COLO668 (cell line): ENCODE data around the gene ZNF362.

Experiments
- DNase-seq: peaks from one replicate; lab custom pipeline; 2025; ENCODE audit not compliant: unreplicated experiment; lab: John Stamatoyannopoulos, UW

Gene ZNF362

DNA sequence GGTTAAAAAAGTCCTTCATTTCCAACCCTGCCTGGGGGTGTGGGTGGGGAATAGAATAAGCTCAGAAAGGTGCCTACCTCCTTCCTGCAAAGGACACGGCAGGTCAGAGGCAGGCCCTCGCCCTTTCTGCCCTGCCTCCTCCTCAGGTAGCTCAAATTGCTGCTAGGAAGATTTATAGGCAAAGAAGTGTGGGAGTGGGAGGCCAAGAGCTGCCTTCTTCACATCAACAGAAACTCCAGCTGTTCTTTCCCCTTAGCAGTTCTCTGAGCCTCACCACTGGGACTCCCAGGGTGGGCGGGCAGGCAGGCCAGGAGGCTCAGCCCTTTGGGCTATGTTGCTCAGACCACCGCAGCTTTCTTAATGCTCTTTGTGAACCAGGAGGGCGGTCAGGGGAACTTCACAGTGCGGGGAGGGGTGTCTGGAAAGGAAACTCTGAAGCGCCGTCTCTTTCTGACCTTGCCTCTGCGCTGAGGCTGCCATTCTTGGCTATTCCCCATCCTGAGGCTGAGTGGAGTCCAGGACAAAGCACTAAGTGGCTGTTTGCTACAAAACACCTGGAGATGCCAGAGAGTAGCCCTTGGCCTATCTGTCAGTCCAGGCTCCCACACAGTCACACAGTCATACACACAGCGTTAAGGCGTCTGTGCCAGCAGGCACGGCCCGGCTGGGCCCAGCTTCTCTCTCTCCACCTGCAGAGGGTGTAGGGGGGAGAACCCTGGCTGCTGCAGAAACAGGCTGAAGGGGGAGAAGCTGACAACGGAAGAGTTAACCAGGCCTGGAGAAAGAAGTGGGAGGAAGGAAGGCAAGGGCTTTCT is 67.6 kb downstream of the ZNF362 start:
- no peak for DNase-seq

DNA sequence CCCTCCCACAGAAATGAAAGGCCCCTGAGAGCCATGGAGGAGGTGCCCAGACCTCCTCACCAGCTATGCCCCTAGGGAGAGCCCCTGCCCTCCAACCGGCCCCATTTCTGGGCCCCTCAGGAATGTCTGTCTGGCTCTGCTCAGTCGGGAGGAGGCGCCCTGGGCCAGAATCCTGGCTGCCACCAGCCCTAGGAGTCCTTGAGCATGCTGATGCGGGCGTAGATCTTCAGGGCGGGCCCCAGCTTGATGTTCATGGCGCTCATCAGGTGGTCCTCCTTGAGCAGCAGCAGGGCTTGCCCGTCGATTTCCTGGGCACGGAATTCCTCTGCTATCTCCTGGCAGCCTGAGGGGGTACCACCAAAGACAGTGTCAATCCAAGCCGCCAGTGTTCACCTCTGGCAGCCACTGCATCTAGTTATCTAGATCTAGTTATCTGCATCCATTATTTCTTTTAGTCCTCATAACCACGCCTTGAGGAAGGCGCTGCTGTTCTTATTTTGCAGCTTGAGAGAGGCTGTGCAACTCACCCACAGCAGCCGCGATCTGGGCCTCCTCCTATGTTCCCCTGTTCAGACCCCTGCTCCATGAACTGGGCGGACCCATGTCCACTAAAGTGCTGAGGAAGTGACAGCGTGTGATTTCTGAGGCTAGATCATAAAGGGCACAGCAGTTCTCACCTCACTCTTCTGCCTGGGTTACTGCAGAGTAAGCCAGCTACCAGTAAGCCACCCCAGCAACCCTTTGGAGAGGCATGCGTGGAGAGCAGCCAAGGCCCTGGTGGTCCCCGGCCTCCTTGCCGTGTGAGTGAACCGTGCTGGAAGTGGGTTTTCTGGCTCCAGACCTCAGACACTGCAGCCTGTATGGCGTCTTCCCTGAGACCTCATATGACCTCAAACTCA is 68.6 kb downstream of the ZNF362 start:
- no peak for DNase-seq

DNA sequence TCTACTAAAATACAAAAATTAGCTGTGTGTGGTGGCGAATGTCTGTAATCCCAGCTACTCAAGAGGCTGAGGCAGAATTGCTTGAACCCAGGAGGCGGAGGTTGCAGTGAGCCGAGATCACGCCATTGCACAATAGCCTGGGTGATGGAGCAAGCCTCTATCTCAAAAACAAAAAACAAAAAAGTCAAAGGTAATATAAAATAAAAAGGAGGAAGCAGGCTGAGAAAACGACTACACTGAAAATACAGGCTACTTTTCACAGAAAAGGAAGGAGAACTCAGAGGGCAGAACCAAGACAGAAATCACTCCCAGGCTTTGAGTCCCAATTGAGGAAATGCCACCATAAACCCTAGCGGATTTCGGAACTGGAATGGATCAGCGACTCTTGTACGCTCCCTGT is 70.5 kb downstream of the ZNF362 start:
- no peak for DNase-seq

DNA sequence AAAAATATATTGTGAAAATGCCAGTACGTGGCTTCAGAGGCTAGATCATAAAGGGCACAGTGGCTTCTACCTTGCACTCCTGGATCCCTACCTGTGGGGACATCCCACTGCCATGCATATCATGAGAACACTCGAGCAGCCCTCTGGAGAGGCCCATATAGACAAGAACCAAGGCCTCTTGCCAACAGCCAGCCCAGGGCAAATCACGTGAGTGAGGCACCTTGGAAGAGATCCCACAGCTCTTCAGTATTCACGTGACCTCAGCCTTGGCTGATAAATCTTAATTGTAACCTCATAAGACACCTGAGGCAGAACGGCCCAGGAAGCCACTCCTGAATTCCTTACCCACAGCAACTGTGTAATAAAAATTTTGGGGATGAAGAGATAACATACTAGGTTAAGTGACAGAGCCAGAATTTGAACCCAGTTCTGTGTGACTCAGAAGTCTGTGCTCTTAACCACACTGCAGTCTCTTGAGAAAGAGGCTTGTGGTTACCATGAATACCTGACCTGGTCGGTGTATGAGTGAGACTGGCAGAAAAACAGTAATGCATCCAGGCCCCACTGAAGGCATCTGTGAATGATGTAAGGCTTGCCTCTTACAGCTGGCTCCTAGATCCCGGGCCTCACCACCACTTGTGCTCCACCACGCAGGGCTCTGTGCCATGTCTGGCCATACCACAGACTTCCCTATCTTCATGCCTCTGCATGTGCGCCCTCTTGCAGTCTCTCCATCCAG is 71.5 kb downstream of the ZNF362 start:
- no peak for DNase-seq

DNA sequence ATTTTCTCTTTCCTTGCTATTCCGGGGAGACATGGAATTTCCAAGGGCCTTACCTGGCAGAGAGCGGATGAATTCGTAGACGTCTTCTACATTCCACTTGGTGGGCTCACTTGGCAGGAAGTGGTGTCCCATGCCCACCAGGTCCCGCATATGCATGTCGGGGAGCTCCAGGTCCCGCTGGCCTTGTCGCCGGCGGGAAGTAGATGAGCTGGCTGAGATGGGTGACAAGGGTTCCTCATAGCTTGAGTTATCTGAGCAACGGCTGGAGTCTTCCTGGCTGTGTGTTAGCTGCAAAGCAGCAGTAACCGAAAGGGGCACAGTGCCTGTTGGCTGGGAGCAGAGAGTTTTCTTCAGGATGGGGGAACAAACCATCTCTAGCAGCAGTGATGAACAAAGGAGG is 72.5 kb downstream of the ZNF362 start:
- DNase-seq = no peak

DNA sequence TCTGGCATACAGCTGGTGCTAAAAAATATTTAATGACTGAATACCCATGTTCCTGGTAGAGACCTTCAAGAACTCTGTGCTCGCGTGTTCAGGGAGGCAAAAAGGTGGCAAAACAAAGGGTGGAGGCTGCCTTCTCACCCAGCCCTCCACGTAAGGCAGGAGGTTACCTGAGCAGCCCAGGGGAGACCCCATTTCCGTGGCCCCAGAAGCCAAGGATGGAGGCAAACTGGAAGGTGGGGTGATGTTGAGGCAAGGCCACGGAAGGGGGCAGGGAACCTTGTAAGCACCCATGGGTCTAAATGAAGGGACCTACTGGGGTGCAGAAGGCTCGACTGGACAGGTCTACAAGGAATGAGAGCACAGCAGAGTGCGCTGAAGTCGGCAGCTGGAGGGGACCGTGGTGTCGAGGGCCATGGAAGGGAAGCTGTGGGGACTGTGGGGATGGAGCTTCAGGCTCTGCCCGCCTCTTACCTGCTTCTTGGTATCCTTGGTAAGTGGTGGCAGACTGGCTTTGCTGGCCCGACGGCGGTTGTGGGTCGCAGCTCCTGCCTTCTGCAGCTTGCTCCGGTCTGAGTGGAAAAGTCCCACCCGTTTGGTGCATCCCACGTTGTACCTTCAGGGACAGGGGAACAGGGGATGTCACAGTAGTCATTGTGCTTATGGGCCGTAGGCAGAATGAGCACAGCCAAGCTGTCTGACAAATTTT is 73.5 kb downstream of the ZNF362 start:
- DNase-seq = no peak

DNA sequence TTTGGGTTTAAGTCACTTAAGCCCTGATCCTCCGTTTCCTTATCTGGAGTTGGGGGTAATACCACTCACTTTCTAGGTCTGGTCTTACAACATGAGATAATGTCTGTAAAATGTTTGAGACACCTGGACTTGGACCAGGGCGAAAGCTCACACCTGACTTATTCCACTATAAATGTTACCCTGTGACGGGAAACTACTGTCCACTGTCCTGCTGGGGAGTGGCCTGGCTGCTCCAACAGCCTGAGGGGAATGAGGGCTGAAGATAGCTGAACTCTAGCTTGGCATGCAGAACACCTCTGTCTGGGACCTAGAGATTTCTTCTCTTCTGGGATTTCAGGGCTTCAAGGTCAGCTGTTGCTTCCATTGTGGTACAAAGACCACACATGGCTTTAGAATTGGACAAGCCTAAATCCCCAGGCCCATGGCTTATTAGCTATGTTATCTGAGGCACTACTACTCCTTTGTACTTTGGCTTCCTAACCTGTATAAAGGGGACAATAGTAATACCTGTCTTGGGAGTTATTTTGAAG is 74.1 kb downstream of the ZNF362 start:
- DNase-seq = no peak

DNA sequence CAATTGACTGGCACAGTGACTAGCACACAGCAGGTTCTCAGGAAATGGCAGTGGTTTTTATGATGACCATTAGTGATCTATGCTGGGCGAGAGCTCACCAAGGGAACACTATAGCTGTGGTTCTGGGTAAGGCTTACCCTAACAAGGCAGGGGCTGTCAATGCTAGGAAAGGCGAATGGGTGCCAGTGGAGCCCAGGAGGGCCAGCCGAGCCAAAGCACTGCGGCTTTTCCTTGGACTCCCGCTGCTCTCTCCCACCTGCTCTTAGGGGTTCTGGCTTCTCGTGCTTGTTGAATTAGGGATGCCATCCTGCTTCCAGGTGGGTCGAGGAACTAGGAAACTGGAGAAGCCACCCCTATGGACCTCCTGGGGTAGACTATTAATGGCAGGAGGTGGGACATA is 74.6 kb downstream of the ZNF362 start:
- no peak for DNase-seq

DNA sequence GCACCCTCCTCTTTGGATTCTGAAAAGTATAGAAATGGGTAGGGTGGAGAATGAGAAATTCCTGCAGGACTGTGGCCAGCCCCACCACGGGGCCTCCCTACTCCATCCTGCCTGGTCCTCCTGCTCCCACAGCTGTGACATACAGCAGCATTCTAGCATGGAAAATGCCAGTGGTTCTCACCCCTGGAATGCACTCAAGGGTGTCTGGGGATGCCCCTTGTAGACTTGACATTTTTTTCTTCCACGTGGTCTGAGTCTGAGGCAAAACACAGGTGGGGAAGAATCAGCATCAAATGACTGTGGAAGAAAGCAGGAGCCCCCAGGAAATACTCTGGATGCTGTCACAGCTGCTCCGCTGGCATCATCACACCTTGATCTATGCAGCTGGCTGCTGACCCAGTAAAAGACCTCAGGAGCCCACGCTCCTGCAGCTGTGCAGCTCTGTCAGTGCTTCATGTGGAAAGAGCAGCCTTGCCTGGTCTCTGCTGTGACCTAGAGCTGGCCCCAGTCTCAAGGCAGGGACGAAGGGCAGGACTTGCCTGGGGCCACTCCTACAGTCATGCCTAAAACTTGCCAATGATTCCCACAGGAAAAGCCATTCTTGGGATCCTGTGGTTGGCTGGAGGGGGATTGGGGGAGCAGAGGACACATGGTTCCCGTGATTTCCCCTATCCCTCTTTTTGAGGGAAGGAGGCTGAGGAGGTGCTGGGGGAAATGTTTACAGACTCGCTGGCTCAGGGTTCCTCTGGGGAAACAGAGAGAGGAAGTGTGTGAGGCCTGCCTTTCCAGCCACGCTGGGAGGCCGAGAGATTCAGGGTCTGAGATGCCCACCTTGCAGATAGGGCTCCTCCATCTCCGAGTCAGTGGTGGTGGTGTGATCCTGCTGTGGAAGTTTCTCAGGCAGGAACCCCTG is 75.4 kb downstream of the ZNF362 start:
- no peak for DNase-seq

DNA sequence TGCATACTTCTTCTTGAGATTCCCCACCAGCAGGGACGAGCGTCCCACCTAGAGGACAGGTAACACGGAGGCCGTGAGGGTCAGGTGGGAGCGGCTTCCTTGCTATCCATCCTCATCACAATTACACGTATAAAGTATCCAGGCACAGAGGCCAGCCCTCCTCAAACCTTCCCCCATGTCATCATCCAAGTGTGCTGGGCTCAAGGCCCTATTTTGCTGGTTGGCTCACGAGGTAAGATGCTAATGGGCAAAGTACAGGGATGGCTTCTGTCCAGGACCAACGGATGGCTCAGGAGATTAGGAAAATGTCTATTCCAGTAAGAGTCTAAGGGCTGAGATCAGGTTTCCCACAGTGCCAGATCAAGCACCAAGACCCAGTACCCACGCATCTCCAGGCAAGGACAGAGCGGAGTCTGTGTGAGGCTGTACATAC is 76.1 kb downstream of the ZNF362 start:
- no peak for DNase-seq

DNA sequence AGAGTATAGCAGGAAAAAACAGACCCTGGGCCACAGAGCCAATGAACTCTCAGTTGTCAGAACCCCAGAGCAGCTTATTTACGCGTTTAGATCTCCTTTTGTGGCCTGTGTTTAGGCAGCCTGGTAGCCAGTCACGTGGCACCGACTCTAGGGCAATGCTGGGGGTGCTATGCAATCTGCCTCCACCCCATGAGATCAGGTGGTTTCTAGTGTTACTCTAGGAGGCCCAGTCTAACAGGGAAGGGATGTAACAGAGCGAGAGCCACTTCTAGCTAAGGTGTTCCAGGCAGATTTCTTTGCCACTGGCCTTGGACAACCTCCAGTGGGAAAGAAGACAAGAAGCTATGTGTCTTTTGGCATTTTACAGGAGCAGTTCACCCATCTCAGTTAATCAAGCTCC is 76.6 kb downstream of the ZNF362 start:
- no peak for DNase-seq

DNA sequence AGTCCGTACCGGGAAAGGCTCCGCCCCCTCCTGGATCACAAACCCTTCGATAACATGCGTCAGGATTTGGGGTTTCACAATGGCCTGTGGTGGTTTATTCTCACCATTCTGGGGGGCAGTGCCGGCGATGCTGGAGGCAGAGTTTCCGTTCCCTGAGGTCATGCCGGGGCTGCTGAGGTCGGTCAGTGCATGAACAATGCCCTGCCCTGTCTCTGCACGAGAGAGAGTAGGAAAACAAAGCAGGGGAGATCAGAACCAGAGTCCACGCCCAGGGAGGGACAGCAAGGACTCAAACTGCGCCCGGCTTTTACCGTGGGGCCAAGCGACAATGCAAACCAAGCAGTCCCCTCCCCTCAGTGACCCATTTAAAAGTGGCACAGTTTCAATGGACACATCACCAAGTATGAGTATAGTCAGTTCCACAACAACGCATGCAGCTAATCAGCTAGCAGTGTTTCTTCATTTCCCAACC is 77.8 kb downstream of the ZNF362 start:
- no peak for DNase-seq

DNA sequence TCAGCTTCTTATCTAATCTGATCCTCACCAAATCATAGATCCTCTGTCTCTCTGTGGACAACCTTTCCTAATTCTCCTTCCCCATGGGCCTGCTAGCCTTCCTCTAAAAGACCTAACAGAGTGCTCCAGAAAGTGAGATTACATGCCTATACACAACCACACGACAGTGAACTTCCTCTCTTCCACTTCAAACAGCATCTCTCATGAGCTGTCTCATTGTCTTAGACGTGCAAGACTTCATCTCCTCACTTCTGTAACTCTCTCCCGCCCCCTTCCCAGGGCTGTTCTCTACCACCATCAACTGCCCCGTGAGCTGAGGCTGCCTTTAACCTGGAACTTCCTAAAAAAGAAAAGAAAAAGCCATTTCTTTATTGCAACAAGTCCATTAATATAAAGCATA is 78.7 kb downstream of the ZNF362 start:
- no peak for DNase-seq

DNA sequence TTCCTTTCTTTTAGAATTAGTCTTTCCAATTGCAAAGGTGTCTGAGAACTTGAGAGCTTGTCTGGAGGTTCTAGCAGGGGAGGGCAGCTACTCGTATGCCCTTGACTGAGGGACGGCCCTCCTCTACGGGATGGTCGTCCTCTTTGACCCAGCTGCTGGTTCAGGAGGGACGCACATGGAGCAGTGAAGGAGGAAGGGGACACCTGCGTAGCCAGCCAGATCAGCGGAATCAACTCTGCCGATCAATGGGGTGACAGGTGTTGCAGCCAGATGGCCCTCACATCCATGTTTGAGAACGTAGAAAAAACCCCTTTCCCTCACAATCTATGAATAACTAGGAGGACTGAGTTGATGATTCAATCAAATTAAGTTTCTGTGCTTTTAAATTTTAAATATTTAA is 80.3 kb downstream of the ZNF362 start:
- peak; percentile 89 for DNase-seq

DNA sequence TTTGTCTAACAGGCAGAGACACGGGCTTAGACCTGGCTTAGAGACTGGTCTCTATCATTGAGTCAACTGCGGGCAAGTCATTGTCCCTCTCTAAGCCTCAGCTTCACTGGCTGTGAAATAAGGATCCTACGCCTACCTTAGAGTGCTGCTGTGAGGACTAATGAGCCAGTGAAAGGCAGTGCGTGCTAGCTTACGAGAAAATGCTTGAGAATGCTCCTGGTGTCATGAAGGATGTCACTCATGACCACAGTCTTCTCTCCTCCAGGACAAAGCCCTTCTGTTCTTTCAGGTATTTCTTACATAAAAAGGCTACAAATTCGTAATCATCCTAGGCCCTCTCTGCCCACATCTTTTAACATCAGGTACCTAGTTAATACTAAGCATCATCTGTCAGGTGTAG is 81.1 kb downstream of the ZNF362 start:
- DNase-seq = no peak

DNA sequence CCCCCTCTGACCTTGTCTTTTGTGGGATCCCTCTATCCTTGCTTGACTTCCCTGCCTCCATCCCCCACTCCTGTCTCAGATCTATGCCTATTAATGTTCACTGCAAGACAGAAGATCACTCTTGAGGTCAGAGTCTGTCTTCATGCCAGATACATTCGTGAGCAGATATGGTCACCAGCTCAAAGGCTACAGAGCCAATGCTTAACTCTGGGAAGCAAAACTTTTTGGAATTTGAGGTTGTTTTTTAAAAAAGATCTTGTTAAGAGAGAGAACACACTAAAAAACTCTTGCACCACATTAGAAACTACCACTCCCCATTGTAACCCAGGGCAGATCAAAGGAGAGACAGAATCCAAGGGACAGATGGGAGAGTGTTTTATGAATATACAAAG is 81.8 kb downstream of the ZNF362 start:
- DNase-seq = no peak

DNA sequence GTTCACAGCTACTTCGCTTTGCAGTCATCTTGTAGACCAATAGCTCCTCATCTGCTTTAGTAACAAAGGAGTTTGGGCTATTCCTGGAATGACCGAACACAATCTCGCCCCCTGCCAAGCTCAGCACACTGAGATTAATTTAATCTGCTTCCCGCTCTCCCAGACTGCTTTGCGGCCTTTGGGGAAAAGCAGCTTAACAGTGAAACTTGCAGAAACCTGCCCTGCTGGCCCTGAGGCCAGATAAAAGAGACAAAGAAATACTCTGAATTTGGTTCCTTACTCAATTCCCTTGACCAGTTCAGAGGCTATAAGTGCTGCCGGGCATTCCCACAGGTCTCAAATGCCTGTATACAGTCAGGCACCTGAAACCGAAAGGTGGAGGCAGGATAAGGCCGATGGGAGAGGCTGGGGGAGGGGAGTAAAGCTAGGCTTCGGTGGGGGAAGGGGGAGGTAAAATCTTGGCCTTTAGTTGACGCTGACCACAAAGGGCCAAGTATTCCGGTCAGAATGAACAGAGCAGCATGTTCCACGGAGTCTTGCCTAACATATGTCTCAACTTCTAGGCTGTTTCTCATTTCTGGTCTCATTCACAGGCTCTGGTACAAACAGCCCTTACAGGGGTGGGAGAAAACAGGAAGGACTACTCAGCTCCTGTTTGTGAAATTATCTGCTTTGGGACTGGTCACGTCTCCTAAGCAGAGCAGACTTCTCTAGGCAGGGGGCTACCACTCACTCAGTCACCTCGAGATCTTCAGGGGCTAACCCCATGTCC is 82.3 kb downstream of the ZNF362 start:
- no peak for DNase-seq

DNA sequence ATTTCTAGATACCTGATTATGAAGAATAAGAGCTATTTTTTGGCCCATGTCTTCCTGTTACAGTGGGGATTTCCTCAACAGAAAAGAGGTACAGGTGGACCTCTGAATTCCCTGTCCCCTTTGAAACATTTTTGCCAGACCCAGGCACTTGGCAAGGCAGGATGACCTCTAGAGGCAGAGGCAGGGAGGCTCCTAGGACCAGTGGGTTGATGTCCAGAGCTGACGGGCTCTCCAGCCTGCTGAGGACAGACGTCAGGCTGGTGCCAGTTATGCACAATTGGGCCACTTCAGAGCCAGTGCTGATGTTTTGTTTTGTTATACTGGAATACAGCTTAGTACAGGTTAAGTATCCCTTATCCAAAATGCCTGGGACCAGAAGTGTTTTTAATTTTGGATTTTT is 83.1 kb downstream of the ZNF362 start:
- no peak for DNase-seq

DNA sequence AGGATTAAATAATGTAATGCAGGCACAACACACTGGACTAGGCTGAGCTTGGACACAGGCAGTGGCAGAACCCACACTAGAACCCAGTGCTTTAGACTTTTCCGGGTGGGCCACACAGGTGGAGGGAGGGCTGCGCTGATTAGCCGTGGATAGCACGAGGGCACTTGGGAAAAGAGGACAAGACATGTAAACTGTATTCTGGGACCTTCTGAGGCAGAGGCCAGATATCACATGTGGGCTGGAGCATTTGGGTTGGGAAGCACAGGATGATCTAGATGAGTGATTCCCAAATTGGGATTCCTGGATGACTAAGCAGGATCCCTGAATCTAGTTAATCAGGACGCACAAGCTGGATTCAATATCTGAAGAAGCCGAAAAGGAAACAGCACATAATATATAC is 84.9 kb downstream of the ZNF362 start:
- no peak for DNase-seq
